Lower leg skin (tissue), 3 donors: ENCODE measurements around the gene CLTCL1.

ENCODE experiments used
- CTCF ChIP-seq, 3 donors: fragments of 450-650 bp; IDR thresholded peaks; one replicate each; pipeline ENCODE4 v1.5.1; 2016; ENCODE audit warnings: antibody characterized with exemption in 3 of 3, mild to moderate bottlenecking in 3 of 3, moderate library complexity in 2 of 3
- POLR2A ChIP-seq, 2 donors: fragments of 450-650 bp; IDR thresholded peaks; one replicate each; pipeline ENCODE4 v1.6.1; 2016 to 2017; ENCODE audit warnings: antibody characterized with exemption in 2 of 2, mild to moderate bottlenecking in 1 of 2, moderate library complexity in 1 of 2

- TF ChIP-seq CTCF (IDR thresholded peaks at IDR 0.05) (no peak), POLR2A (IDR thresholded peaks at IDR 0.05) (no peak)
Measured at GRCh38 chr22:19169002-19169946, 122.2 kb downstream of the CLTCL1 start.
